HepG2 (cell line): ENCODE measurements around the gene ZNF687. TPM values are rescaled to one million over a fixed set of nuclear protein-coding genes. Genes with fewer than 3 reads are reported as not detected.

Experiments
- ARNT ChIP-seq: fragments of 450-650 bp; IDR thresholded peaks from 2 replicates; pipeline ENCODE4 v1.6.1; 2017
- CHD2 ChIP-seq: IDR thresholded peaks from 2 replicates; pipeline ENCODE4 v1.6.1; 2011; ENCODE audit warnings: low read depth, low read length, improper control_type of control experiment
- FOXA1 ChIP-seq, 2 experiments: fragments of 450-650 bp in 1 of 2; sonication (generic) in 1 of 2; formaldehyde crosslinking in 1 of 2; IDR thresholded peaks; 2 replicates each; pipeline versions ENCODE4 v1.4.0 to v1.6.1; 2016 to 2020; ENCODE audit warnings: missing genetic modification reagents in 1 of 2
- GTF3A ChIP-seq: sonication (generic); formaldehyde crosslinking; conservative IDR thresholded peaks from 2 replicates; pipeline ENCODE4 v1.4.0; 2020; ENCODE audit warnings: mild to moderate bottlenecking, missing genetic modification reagents
- MXD1 ChIP-seq: sonication (generic); formaldehyde crosslinking; IDR thresholded peaks from 2 replicates; pipeline ENCODE4 v1.4.0; 2020; ENCODE audit warnings: mild to moderate bottlenecking, missing genetic modification reagents
- USF2 ChIP-seq, 2 experiments: sonication (generic) in 1 of 2; formaldehyde crosslinking in 1 of 2; IDR thresholded peaks; 2 replicates each; pipeline versions ENCODE4 v1.5.1 to v1.6.1; 2011 to 2020; ENCODE audit warnings: borderline replicate concordance in 1 of 2, low read depth in 1 of 2, low read length in 1 of 2, mild to moderate bottlenecking in 1 of 2, missing genetic modification reagents in 1 of 2, moderate library complexity in 1 of 2
- ZKSCAN8 ChIP-seq: IDR thresholded peaks from 2 replicates; pipeline ENCODE4 v1.6.1; 2016; ENCODE audit warnings: borderline replicate concordance, missing genetic modification reagents, missing compliant biosample characterization
- ZNF292 ChIP-seq: sonication (generic); formaldehyde crosslinking; IDR thresholded peaks from 2 replicates; pipeline ENCODE4 v1.8.1; 2022; ENCODE audit warnings: mild to moderate bottlenecking, low read depth, missing genetic modification reagents, borderline replicate concordance
- ZNF614 ChIP-seq: IDR thresholded peaks from 2 replicates; pipeline ENCODE4 v1.6.1; 2018; ENCODE audit warnings: missing biosample characterization, missing genetic modification reagents, inconsistent platforms, borderline replicate concordance
- ZNF646 ChIP-seq: sonication (generic); formaldehyde crosslinking; IDR thresholded peaks from 2 replicates; pipeline ENCODE4 v1.9.0; 2021; ENCODE audit warnings: mild to moderate bottlenecking, missing genetic modification reagents
- ZNF724P ChIP-seq: sonication (generic); formaldehyde crosslinking; IDR thresholded peaks from 2 replicates; pipeline ENCODE4 v1.8.0; 2022; ENCODE audit warnings: missing genetic modification reagents, borderline replicate concordance
- ZNF879 ChIP-seq: sonication (generic); formaldehyde crosslinking; IDR thresholded peaks from 2 replicates; pipeline ENCODE4 v1.8.1; 2023; ENCODE audit warnings: missing genetic modification reagents
- polyA plus RNA-seq, 8 experiments: library from polyadenylated mRNA; depleted of rRNA in 3 of 8; stranded (reverse) in 7 of 8; unstranded in 1 of 8; fragments of >200 nt; fragmentation: Illumina TruSeq in 4 of 8; extraction: Trizol in 4 of 8; gene quantifications; 2 replicates each; pipeline versions ENCODE4 v1.2.1 to v1.2.3, GENCODE V29; 2011 to 2016; ENCODE audit warnings: low read depth in 4 of 8, missing spikeins in 1 of 8, mixed read lengths in 1 of 8; ENCODE audit not compliant: insufficient read depth in 1 of 8
- total RNA-seq, 5 experiments: library from RNA; depleted of rRNA; stranded (reverse); fragments of >200 nt; fragmentation: Illumina TruSeq; extraction: Trizol; gene quantifications; 2 replicates each; pipeline ENCODE4 v1.2.3, GENCODE V29; 2016; ENCODE audit warnings: low read depth in 1 of 5
- TF ChIP-seq, protein P1 (sequence below): sonication (generic); formaldehyde crosslinking; IDR thresholded peaks from 2 replicates; pipeline ENCODE4 v1.4.0; 2020; ENCODE audit warnings: mild to moderate bottlenecking, missing genetic modification reagents
- TF ChIP-seq, protein P2 (sequence below): sonication (generic); formaldehyde crosslinking; IDR thresholded peaks from 2 replicates; pipeline ENCODE4 v1.5.1; 2020; ENCODE audit warnings: mild to moderate bottlenecking, missing genetic modification reagents, moderate library complexity

Gene ZNF687
- total and polyA plus RNA-seq, 2 of the 13 experiments (the other 11 are each of a cell fraction or from before 2014, with no cell fraction given): 14.1 to 16.5 TPM

DNA sequence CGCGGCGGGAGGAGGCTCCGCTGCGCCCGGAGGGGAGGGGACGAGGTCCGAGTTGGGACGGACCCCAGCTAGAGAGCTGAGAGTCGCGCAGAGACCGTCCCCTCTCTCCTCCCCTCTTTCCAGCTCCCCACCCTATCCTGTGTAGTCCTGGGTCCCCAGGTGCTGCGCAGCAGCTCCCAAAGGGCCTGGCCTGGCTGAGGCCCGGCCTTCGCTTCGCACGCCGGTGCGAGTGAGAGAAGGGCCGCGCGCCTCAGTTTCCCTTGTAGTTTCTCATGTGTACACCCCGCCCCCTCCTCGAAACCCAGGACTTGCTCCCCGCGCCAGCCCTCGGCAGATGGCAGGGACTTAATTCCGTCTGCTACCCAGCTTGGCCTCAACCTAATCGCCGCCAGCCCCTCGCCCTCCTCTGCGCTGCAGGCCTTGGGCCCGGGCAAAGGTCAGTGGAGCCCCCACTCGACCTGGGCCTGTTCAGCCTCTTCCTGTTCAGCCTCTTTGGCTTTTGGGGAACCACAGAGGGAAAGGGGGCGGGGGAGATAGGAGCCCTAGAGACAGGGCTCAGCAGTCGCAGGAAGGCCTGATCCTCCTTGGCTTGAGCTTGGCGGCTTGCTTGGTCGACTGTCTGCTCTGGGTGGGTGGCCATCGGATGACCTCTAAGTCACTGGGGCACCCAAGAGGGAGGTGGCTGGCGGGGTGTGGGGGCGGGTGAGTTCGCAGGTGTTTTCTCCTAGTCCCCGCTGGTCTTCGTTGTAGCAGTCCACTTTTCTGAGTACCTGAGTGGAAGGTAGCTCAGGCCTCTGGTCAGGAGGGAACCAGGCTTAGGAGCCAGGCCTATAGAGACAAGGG lies 1.0 kb downstream of the ZNF687 start (continued):
- TF ChIP-seq, protein P1, sequence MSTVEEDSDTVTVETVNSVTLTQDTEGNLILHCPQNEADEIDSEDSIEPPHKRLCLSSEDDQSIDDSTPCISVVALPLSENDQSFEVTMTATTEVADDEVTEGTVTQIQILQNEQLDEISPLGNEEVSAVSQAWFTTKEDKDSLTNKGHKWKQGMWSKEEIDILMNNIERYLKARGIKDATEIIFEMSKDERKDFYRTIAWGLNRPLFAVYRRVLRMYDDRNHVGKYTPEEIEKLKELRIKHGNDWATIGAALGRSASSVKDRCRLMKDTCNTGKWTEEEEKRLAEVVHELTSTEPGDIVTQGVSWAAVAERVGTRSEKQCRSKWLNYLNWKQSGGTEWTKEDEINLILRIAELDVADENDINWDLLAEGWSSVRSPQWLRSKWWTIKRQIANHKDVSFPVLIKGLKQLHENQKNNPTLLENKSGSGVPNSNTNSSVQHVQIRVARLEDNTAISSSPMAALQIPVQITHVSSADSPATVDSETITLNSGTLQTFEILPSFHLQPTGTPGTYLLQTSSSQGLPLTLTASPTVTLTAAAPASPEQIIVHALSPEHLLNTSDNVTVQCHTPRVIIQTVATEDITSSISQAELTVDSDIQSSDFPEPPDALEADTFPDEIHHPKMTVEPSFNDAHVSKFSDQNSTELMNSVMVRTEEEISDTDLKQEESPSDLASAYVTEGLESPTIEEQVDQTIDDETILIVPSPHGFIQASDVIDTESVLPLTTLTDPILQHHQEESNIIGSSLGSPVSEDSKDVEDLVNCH (CRISPR knock-in tag): no peak
- TF ChIP-seq ZNF879 (no peak), CHD2 (no peak), ZNF292 (CRISPR knock-in tag) (no peak), ZNF614 (CRISPR knock-in tag) (no peak), USF2 (IDR thresholded peaks at IDR 0.05; ENCODE audit: low read depth, low read length) (no peak), USF2 (CRISPR knock-in tag; IDR thresholded peaks at IDR 0.05; ENCODE audit: borderline replicate concordance) (no peak), ZNF724P (no peak), ZKSCAN8 (no peak), ZNF646 (CRISPR knock-in tag) (no peak), ARNT (no peak), GTF3A (CRISPR knock-in tag) (0 out of 2 replicates have a peak, but pooled peaks have one; percentile 48), FOXA1 (IDR thresholded peaks at IDR 0.05) (no peak), FOXA1 (CRISPR knock-in tag; IDR thresholded peaks at IDR 0.05) (no peak), MXD1 (CRISPR knock-in tag) (no peak)
- TF ChIP-seq, protein P2, sequence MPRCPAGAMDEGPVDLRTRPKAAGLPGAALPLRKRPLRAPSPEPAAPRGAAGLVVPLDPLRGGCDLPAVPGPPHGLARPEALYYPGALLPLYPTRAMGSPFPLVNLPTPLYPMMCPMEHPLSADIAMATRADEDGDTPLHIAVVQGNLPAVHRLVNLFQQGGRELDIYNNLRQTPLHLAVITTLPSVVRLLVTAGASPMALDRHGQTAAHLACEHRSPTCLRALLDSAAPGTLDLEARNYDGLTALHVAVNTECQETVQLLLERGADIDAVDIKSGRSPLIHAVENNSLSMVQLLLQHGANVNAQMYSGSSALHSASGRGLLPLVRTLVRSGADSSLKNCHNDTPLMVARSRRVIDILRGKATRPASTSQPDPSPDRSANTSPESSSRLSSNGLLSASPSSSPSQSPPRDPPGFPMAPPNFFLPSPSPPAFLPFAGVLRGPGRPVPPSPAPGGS (CRISPR knock-in tag): no peak
